Adrenal gland (tissue), 5 donors: Measurements from ENCODE around the gene FBXO10.

Experiments used
- CTCF ChIP-seq, 6 experiments: fragments of 450-650 bp in 4 of 6; fragments of 200-600 bp in 2 of 6; sonication (generic) in 1 of 6; IDR thresholded peaks; 1 replicate in 5 of 6; 2 replicates in 1 of 6; pipeline versions ENCODE4 v1.5.1 to v1.8.0; 2016 to 2021; ENCODE audit warnings: antibody characterized with exemption in 6 of 6, mild to moderate bottlenecking in 2 of 6, moderate library complexity in 1 of 6
- POLR2A ChIP-seq, 2 donors: fragments of 450-650 bp; IDR thresholded peaks; one replicate each; pipeline ENCODE4 v1.6.1; 2017; ENCODE audit warnings: antibody characterized with exemption in 2 of 2, mild to moderate bottlenecking in 2 of 2, moderate library complexity in 1 of 2
- donor health status: DM: no; HTN: no; CAD: no.

DNA sequence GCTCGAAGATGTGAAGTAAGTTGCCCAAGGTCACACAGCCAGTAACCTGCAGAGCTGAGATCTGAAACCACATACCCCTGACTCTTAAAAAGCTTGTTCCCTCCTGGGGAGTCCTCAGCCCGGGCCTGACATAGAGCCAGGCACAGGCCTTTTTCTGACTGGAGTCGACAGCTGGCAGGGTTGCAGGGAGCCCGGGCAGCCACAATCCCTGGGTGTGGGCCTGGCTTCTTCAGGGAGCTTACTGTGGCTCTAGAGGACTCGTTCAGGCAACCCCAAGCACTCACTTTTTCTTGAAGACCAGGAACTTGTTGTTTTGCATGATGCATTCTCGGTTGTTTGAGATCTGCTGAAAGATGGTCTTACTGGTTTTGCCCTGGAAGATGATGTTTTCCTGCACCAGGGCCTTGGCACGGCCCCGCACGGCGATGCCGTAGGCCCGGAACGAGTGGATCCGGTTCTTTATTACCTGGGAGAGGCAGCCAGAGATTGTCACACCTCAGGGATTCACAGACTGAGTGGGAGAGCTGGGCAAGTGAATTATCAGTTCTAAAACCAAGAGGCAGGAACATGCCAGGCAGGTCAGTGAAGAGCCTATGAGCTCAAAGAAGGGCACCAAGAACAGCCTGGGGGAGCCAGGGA, 60.4 kb downstream of the FBXO10 start:
- TF ChIP-seq CTCF (IDR thresholded peaks at IDR 0.05) = no peak
- TF ChIP-seq POLR2A (IDR thresholded peaks at IDR 0.05) = no peak
